ENCODE measurements around the gene SMIM38.
"Not testable (repeated sequence)": the region's sequence is repeated elsewhere in the genome, so short reads cannot be mapped to it uniquely, and the experiment has no call there.

The SMIM38 gene

GRCh38 chr11:69130654-69131053 is 25.1 kb upstream of the SMIM38 start:
- no peak for DNase-seq (ENCODE audit: low spot score)
- TF ChIP-seq CTCF (IDR thresholded peaks at IDR 0.05; ENCODE audit: extremely low read depth, missing control alignments), result no peak

GRCh38 chr11:69131121-69131566 is 24.6 kb upstream of the SMIM38 start:
- TF ChIP-seq CTCF (IDR thresholded peaks at IDR 0.05; ENCODE audit: extremely low read depth, missing control alignments), result no peak
- no peak for DNase-seq (ENCODE audit: low spot score)

GRCh38 chr11:69131644-69132300 is 24.0 kb upstream of the SMIM38 start:
- peak; percentile 54 for TF ChIP-seq CTCF (IDR thresholded peaks at IDR 0.05; ENCODE audit: extremely low read depth, missing control alignments)
- no peak for DNase-seq (ENCODE audit: low spot score)

- DNase-seq (ENCODE audit: low spot score), result no peak
Observed at GRCh38 chr11:69132301-69132670, 23.4 kb upstream of the SMIM38 start.

GRCh38 chr11:69133251-69133650 is 22.5 kb upstream of the SMIM38 start:
- DNase-seq (ENCODE audit: low spot score), result no peak
- no peak for TF ChIP-seq CTCF (IDR thresholded peaks at IDR 0.05; ENCODE audit: extremely low read depth, missing control alignments)

More at GRCh38 chr11:69132301-69132670, 23.4 kb upstream of the SMIM38 start:
- no peak for TF ChIP-seq CTCF (IDR thresholded peaks at IDR 0.05; ENCODE audit: extremely low read depth, missing control alignments)

- DNase-seq (ENCODE audit: low spot score), result not testable (repeated sequence)
Observed at GRCh38 chr11:69134182-69134581, 21.6 kb upstream of the SMIM38 start.

- no peak for TF ChIP-seq CTCF (IDR thresholded peaks at IDR 0.05; ENCODE audit: extremely low read depth, missing control alignments)
- DNase-seq (ENCODE audit: low spot score), result no peak
Observed at GRCh38 chr11:69134957-69135356, 20.8 kb upstream of the SMIM38 start.
